ENCODE measurements around the gene ARFIP2.
"Not testable (repeated sequence)": the region's sequence is repeated elsewhere in the genome, so short reads cannot be mapped to it uniquely, and the experiment has no call there.

The ARFIP2 gene, protein sequence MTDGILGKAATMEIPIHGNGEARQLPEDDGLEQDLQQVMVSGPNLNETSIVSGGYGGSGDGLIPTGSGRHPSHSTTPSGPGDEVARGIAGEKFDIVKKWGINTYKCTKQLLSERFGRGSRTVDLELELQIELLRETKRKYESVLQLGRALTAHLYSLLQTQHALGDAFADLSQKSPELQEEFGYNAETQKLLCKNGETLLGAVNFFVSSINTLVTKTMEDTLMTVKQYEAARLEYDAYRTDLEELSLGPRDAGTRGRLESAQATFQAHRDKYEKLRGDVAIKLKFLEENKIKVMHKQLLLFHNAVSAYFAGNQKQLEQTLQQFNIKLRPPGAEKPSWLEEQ

DNA sequence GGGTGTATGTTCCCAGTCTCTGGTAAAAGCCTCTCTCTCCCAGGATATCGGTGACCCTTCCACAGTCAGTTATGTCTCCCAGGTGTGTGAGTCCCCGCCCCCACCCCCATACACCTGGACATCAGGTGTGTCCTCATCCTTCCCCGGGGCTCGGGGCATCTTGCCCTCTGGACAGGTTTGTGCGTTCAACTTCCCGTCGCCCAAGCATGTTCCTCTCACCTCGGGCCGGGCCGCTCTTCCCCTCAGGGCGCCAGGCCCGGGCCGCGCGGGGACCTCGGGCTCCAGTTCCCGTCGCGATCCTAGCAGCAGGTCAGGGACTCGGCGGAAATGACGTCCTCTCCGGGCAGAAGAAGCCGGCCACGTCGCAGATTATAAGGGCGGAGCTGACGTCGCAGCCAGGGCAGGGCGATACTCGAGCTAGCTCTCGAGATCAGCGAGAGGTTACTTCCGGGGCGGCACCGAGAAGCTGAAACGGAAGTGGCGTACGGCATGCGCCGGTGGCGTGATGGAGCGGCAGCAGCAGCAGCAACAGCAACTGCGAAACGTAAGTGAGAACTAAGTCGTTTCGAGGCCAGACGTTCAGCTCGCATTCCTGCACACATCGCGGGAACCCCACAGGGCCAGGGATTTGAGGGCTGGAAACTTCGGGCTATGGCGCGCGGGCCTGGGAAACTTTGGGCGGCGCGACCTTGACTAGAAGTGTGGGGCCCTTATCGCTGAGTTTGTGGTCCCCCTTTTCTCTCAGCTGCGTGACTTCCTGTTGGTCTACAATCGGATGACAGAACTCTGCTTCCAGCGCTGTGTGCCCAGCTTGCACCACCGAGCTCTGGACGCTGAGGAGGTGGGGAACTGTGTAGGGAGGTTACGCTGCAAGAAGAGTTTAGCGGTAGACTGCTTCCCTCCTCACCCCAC lies at the start of gene ARFIP2, which contains the start of gene TIMM10B:
ARFIP2 (minus strand) TSS at position 320 of the 912 bp plus-strand sequence. CDS start 910 bp downstream, outside the sequence.
TIMM10B (plus strand) TSS at position 490 of the 912 bp plus-strand sequence; CDS start at position 506, 16 bp downstream.
- peak; percentile 85 for DNase-seq

DNA sequence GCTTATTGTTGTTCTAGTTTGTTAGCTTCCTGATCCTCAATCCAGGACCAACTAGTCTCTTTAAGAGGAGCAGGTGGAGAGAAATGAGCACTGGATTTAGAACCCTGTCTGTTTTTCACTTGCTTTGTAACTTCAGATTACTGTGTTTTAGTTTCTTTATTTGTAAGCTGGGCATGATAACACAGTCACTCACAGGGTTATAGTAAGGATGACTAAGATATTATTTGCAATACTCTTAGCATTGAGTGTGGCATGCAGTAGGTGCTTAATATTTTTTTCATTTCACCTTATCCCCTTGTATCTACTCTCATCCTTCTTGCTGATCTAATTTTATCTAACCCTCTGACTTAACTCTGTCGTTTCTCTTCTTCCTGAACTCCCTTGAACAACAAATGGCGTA lies 49.7 kb upstream of the ARFIP2 start:
- DNase-seq: no peak

DNA sequence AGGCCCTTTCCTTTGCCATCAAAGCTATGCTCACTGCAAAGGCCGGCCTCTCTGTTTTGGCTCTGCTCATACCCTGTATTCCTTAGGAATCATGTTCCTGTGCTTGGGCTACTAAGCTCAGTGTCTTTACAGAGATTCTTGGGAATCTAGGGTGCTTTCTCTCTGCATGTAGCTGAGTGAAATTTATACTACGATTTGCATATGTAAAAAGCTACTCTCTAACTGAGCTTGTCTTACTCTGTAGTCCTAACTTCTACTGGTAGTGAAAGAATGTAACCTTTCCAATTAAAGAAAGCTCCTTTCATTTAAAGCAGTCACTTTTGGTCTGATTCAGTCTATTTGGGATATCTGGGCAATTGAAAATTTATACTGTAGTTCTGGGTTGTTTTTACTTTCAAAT lies 48.1 kb upstream of the ARFIP2 start:
- DNase-seq: no peak

DNA sequence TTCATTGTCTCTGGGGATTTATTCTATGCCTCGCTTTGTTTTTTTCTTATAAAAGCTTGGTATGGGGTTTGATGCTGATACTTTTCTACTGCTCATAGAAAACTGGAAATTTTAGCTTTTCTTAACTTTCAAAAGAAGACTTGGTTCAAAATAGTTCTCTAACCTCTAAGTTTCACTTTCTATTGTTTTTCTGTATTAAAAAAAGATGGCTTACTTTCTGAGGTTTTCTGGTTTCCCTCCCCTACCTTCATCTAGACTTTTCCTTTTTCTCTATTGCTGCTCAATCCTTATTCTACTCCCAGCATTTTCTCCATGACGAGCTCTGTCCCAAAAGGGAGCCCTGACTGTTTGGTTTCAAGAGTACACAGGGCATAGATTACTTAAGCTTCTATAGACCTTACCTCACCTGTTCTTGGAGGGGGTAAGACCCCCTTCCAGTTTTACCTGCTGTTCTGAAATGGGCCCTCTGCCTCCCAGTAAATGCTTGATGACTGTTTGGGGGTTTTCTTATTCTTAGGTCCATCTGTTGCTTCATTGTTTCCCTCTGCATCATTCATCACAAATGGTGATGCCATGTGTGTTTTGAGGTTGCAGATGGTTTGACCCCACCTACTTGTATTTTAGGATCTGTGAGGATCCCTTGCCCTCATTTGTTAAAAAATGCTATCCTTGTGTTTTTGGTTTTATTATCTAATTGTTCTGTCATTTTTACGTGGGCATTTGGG lies 45.4 kb upstream of the ARFIP2 start:
- no peak for DNase-seq

DNA sequence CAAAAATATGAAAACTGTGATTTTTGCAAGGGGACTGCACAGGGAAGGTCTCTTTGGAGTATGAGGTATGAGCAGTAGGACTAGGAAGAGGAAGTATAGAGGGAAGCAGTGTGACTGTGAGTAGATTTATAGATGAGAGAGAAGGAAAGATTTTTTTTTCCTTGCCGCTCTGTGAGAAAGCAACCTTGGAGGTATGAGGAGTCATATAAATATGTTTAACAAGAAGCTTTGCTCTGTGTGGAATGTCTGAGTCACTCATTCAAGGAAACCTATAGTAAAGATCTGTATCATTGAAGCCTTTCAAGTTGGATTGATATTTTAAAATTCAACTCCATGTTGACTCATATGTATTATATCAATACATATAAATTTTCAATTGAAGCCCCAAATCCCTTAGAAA lies 42.1 kb upstream of the ARFIP2 start:
- DNase-seq: no peak

DNA sequence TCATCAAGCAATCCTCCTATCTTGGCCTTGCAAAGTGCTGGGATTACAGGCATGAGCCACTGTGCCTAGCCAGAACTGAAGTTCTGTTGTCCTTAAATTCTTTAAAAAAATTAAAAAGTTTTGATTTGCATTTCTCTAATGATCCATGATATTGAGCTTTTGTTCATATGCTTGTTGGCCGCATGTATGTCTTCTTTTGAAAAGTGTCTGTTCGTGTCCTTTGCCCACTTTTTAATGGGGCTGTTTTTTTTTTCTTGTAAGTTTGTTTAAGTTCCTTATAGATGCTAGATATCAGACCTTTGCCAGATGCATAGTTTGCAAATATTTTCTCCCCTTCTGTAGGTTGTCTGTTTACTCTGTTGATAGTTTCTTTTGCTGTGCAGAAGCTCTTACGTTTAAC lies 40.8 kb upstream of the ARFIP2 start:
- not testable (repeated sequence) for DNase-seq

DNA sequence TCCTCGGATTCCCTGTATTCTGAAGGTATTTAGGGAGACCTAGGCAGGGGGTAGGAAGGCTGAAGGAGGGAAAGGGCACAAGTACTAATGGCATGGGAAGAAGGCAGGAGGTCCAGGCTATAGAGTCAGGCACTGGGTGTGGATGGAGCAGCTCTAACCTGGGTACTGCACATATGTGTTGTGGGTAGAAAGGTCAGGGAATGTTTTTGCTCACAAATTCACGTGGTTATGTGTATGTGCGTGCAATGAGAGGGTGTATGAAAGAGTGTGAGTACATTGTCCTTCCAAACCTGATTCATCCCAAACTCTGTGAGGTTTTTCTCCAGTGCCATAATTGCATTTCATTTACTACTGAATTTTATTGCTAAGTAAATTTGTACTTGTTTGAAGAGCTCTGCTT lies 39.1 kb upstream of the ARFIP2 start:
- no peak for DNase-seq

DNA sequence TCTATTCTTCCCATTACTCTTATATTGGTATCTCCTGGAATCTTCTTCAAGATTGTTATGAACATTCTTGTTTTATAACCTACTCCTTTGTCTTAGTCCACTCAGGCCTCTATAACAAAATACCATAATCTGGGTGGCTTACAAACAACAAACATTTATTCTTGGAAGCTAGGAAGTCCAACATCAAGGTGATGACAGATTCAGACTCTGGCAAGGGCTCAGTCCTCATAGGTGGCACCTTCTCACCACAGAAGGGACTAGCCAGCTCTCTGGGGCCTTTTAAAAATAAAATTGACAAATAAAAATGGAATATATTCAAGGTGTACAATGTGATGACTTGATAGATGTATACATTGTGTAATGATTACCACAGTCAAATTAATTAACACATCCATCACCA lies 35.7 kb upstream of the ARFIP2 start:
- no peak for DNase-seq

DNA sequence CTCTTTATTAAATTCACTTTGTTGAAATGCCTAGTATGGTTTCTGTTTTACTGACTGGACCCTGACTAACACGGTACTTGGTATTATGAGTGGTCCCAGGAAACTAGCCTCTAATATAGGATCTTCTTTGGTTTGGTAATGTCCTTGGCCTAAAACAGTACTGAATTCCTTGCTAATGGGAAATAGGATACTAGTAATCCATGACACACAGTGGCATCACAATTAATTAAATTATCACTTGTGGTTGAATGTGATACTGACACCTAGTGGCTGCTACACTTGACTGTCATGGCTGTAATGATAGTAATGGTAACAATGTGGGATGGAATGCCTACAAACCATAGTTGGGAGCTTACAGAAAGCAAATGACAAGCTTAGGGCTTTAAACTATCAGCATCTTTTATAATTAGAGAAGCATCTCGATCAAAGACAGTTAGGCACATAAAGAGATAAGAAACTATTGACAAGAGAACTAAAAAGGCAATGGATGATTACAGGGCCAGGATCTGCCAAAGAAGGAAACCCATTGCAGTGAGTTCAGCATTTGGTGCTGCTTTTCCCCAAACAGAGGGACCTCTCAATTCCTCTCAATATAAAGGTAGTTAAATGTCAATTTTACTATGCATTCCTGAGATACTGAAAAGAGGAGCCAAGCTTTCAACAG lies 24.6 kb upstream of the ARFIP2 start:
- DNase-seq: no peak

DNA sequence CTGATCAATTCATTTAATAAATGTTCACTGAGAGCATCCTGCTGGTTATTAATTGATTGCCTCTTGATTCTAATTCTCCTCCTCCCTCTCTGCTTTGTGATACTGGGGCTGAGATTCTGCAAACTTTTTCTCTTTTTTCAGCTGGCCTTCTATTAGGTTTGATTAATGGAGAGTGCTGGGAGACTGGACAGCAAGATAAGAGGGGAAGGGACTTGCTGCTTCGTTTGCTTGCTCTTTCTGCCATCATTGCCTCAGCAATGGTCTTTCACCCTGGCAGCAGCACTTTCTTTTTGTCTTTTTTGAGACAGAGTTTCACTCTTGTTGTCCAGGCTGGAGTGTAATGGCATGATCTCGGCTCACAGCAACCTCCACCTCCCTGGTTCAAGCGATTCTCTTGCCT lies 23.0 kb upstream of the ARFIP2 start:
- DNase-seq: no peak

DNA sequence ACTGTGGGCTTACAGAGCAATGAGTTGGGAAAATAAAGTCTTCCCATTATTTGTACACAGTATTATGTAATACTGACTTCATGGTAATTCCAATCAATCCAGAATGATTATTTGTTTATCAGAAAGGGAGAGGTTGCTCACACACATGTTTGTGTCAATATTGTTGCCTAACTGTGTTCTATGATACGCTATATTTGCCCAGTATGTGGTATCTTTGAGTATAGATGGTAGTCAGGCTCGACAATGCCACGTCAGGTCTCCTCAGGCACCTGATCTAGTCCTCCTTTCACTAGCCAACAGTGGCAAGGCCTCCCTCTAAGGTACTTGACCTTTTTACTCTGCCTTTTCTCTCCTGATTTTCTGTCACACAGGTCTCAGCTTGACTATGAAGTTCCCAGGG lies 21.3 kb upstream of the ARFIP2 start:
- no peak for DNase-seq

DNA sequence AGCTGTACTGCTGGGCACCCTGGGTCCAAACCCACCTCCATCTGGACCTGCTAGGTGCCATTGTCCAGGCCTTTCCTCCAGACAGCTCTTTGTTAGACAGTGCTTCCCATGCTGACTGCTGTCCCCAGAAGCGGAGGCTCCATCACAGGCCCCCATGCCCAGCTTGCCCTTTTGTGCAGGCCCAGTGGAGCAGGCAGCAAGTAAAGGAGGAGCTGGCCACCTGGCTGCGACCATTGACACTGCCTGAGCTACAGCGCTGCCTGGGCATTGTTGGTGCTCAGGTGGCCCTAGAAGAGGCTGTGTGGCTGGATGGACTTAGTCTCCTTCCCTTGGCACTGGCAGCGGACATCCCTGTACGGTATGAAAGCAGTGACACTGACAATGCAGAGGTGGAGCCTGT lies 17.4 kb upstream of the ARFIP2 start:
- no peak for DNase-seq

DNA sequence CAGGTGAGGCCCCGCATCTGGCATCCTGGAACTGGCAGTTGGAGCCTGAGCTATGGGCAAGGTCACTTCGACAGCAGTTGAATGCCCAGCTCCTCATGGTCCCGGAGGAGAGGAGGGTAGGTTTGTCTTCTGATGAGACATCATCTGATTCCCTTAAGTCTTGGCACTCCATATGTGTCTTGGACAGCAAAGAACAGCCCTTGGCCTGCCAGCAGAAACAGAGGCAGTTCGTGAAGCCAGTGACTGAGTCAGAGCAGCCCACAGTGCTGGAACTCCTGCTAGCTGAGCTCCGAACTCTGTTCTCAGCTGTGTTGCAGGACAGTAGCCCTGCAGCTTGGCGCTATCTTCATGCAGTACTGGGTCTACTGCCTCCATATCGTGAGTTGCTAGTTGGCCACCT lies 17.0 kb upstream of the ARFIP2 start:
- no peak for DNase-seq

DNA sequence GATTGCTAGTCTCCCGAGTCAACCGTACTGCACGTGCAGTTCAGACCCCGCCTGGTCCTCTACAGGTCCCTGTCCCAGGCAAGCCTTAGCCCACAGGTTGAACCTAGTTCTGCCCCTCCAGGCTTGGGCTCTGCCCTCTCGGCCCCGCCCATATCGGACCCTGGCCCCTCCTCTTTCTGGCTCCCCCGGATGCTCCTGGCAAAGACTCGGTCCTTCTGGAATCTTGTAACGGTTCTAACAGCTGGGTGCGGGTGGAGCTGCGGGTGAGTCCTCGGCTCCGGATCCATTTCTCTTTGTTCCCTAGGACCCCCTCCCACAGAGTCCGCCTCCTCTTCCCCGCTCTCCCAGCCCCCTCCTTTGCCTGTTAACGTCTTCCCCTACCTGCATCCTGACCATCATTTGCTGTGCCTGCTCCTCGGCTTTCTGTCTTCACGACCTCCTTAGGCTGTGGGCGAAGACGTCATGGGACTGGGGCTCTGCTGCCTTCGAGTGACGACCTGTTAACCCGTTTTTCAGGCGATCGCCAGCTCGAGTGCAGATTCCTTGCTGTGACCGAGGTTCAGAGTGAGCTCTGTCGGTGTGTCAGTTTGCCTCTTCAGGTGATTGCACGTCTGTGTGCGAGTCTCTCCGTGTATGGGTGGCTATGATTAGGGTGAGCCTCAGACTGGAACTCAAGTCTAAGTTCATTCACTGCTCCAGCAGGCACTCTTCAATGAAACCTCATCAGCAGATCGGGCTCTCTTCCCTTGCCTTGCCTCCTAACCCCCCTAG lies 16.1 kb upstream of the ARFIP2 start, which contains the start of gene DNHD1:
DNHD1 (plus strand) TSS at position 212 of the 771 bp plus-strand sequence. CDS start 936 bp downstream, outside the sequence.
- no peak for DNase-seq

DNA sequence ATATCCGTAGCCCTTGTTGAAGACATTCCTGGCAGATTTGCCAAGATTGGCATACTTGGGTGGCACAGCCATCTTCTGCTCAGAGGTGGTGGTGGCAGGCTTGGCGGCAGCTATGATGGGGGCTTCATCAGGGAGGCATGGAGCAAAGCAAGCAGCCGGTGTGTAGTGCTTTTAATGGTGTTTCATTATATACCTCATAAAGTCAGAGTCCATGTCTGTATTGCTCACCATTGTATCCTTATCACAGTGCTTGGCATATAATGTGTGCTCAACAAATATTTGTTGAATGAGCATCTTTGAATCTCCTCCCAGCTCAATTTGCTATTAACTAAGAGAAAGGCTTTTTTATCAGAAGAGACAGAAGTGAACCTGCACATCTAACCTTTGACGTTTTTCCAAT lies 8.2 kb upstream of the ARFIP2 start:
- no peak for DNase-seq

DNA sequence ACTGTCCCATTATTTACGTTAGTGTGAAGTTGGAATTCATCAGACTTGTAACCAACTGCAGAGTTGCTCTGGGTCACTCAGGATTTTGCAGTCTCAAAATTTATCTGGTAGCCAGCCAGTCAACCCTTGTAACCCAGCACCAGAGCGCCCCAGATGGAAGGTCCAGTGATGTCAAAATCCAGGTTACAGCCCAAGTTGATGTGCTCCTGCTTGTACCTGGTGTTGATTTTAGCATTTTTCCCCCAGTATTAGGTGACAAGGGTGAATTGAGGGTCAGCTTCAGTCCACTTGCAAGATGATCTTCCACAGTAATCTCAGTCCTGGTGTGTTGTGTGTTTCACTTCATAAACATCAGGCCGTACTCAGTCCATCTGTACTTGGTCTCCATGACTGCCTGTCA lies 7.7 kb upstream of the ARFIP2 start:
- no peak for DNase-seq

DNA sequence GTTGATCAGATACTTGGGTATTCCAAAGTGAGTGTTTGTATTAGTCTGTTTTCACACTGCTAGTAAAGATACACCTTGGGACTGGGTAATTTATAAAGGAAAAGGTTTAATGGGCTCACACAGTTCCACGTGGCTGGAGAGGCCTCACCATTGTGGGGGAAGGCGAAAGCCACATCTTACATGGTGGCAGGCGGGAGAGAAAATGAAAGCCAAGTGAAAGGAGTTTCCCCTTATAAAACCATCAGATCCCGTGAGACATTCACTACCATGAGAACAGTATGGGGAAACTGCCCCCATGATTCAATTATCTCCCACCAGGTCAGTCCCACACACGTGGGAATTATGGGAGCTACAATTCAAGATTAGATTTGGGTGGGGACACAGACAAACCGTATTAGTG lies 7.2 kb upstream of the ARFIP2 start:
- no peak for DNase-seq

DNA sequence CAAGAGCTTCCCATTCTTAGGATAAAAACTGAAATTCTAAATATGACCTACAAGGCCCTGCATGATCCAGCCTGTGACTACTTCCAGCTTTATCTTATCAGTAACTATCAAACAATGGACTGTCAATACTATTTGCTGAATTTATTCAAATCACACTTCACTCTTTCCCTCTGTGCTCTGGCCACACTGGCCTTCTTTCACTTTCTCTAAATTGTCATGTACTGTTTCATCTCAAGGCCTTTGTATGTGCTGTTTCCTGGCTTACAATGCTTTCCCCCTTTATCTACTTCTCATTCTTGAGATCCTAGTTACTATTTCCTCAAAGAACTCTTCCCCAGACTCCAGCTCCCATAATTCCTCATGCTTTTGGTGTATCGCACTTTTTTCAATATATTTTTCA lies 5.8 kb upstream of the ARFIP2 start:
- no peak for DNase-seq

DNA sequence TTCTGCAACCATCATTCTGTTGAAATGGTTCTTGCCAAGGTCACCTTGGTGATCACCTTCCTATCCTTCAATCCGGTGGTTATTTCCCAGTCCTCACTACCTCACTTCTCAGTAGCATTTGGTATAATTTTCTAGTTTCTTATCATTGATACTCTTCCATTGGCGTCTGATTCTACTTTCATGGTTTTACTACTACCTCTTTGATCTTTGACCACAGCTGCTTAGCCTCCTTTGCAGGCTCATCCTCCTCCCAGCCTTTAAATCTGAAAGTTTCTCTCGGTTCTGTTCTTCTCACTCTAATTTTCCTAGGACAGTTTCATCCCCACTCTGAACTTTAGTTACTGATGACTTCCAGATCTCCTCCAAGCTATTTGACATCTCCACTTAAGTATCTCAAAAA lies 5.1 kb upstream of the ARFIP2 start:
- DNase-seq: no peak

DNA sequence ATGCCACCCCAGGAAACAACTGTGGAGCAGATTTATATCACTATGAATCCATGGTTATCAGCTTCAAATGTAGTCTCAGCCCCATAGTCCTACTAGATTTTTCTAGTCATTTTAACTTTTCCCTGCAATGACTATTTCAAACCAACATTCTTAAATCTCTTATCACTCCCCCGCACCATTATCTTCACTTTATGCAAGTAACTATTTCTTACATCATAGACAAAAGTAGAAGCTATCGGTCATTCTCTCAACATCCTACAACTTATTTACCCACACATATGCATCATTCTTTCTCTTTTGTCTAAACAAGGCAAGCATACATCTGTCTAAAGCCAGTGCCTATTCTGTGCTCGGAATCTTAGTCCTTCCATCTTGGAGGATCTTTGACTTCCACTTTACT lies 4.5 kb upstream of the ARFIP2 start:
- DNase-seq: no peak

DNA sequence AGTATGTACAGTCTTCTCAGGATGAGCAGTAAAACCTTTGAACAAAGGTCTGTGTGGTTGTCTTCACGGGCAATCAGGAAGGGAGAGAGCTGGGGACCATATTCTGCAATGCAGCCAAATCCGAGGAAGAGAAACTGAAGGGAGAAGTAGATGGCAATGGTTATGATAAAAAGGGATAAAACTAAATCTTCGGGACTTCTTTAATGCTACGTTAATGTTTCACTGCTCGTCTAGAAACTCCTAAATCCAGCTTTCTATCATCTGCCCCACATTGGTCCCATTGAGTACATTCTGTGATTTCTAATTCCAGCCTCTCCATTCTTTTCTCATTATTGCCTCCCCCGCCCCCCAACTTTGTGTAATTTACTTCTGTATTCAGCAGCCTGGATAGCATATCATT lies 1.9 kb upstream of the ARFIP2 start:
- no peak for DNase-seq

DNA sequence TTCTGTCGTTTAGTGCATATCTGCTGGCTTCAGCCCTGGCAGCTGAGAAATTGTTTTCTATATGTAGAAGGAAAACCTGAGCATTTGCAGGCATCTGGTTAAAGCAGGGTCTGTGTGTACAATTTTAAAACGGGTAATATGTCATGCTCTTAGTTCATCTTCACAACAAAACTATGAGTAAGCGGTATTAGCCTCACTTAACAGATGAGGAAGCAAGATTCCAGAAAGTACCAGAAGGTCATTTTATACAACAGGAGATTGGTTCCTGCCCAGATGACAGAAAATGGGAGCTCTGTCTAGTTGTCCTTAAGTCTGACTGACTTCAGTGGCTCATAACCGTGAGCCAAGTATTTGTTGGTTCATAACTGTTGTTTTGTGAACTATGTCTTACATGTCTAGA lies 1.3 kb upstream of the ARFIP2 start:
- DNase-seq: no peak
